NCI-H1092 treated with DMSO at 0.1 percent for 48 hours (cell line): ENCODE results near the gene TIMP2.
A peak's percentile ranks its signal among the peaks of the same experiment; 100 is the strongest.
"Not testable (repeated sequence)": the region's sequence is repeated elsewhere in the genome, so short reads cannot be mapped to it uniquely, and the experiment has no call there.

Experiments
- DNase-seq: peaks from one replicate; lab custom pipeline; 2025; lab: John Stamatoyannopoulos, UW

Gene TIMP2

DNA sequence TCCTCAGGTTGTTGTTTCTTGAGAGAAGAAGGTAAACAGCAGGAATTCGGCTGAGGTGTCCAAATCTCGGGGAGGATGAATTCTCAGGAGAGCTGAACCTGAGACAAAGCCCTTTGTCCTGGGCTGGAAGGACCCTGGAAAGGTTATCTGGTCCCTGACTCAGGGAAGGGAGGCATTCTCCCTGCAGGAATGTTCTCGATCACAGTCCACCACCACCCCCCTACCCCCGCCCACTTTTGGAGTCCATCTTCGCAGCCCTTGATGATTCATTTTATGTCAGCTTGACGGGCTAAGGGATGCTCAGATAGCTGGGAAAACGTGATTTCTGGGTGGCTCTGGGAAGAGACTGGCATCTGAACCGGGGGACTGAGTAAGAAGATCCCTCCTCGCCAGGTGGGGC is 20.8 kb downstream of the TIMP2 start:
- no peak for DNase-seq

DNA sequence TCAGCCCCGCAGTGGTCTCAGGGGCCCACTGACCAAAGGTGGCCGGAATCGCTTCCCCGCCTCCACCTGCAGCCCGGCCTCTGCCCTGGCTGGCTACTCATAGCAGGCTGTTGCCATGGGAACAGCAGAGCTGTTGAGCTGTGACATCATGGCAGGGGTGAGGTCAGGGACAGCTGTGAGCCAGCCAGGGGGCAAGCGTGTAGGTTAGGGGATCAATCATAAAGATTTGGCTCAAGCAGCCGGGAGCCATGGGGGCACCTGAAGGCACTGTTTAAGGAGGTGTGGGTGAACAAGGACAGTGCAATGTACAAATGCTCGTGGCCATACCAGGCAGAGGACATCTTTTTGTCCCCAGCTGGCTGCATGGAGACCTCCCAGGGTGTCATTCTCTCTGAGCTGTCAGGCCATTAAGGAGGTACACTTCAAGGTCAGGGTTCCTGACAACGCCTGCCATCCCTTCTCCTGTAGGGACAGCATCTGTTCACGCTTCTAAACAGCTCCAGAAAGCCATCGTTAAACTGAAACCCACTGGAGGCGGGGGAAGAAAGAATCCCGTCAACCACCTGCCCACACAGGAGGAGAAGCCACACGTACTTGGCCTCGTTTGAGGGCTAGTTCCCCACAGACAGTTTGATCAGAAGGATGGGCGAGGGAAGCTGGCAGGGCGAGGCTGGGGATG is 21.9 kb downstream of the TIMP2 start, which contains the start of gene CEP295NL:
Gene CEP295NL (minus strand): TSS at position 101 of the 679 bp plus-strand sequence. CDS start 1,373 bp downstream, outside the sequence.
- peak; percentile 14 for DNase-seq

DNA sequence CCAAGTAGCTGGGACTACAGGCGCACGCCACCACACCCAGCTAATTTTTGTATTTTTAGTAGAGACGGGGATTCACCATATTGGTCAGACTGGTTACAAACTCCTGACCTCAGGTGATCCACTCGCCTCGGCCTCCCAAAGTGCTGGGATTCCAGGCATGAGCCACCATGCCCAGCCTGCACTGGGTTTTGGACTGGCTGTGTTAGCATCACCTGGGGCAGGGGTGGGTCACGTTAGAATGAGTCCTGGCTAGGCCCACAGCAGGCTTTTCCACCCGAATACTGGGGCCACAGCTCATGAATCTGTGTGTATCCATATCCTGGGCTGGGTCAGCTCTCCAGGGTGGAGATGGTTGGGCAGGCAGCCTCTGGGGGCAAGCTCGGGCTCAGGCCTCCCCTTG is 23.0 kb downstream of the TIMP2 start:
- not testable (repeated sequence) for DNase-seq

DNA sequence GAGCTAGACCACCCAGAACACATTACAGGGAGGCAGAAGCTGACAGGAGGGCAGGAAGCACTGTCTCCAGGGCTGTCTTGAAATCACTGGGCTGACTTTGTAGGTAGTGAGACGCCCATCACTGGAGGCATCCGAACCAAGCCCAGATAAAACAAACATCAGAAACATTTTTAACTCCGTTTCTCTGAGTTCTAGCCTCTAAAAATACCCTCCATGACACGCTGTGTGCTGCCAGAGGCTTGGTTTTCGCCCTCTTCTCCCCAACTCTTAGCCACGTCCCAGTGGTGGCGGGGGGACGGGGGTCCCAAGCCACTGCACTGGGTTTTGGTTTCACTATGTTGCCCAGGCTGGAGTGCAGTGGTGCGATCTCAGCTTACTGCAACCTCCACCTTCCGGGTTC is 23.4 kb downstream of the TIMP2 start:
- no peak for DNase-seq

DNA sequence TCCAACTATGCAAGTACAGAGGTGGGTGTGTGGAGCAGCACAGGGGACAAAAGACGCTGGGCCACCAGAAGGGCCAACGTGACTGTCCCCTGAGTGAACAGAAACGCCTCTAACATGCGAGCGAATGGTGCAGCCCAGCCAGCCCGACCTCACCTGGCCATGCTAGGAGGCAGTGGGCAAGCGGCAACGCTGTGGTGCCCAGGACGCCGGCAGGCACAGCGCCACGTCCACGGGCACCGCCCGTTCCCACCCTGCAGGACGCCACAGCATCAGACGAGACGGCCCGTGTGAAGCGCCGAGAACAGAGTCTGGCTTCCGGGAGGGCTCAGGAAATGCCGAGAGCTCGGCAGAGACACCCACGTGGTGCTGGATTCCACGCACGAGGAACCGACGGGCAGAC is 24.4 kb downstream of the TIMP2 start:
- no peak for DNase-seq

DNA sequence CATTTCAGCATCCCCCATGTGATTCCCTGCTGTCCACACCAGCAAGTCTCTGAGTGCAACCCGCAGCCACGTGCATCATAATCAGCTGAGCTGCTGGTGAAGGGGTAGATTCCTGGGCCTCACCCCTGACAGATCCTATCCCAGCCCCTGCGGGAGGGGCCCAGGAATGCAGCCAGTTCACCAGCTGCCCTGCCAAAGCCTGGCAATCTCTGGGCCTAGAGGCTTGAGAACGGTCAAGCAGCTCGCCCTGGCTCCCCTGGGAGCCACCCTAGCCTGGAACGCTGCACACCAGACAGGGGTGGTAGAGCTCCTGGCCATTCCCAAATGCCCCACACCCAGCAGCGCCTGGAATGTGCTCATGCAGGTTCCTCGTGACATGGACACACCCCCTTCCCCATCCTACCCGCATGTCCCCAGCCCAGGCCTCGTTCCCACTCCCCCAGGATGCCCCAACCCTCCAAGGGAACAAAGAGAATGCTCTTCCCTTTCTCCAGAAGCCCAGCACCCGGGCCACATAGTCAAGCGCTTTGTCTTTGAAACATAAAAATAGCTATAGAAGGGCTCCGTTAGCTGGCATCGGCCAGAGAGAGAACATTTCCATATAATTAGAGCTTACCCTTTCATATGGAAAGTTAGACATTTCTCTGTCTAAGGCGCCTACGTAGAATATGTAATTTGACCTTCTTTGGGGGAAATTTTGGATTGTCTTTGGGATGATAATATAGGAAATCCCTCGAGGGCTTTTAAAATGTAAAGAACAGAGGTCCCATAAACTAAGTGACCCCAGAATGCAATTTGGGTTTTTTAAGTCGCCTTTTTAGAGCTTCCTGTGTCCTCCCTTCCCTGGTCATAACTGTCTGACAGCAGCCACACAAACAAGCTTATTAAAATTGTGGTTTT is 25.6 kb downstream of the TIMP2 start:
- no peak for DNase-seq

DNA sequence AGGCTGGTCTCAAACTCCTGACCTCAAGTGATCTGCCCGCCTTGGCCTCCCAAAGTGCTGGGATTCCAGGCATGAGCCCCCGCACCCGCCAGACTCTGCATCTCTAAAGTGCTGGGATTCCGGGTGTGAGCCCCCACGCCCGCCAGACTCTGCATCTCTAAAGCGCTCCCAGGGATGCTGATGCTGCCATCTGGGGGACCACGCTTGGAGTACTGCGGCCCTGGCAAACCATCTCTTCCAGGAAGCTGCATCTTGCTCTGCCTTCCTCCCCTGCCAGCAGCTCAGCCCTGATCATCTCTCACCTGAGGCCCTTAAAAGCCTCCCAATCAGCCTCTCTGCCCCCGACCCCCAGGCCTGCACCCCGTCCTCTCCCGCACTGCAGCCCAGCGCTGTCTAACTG is 26.2 kb downstream of the TIMP2 start:
- DNase-seq = no peak

DNA sequence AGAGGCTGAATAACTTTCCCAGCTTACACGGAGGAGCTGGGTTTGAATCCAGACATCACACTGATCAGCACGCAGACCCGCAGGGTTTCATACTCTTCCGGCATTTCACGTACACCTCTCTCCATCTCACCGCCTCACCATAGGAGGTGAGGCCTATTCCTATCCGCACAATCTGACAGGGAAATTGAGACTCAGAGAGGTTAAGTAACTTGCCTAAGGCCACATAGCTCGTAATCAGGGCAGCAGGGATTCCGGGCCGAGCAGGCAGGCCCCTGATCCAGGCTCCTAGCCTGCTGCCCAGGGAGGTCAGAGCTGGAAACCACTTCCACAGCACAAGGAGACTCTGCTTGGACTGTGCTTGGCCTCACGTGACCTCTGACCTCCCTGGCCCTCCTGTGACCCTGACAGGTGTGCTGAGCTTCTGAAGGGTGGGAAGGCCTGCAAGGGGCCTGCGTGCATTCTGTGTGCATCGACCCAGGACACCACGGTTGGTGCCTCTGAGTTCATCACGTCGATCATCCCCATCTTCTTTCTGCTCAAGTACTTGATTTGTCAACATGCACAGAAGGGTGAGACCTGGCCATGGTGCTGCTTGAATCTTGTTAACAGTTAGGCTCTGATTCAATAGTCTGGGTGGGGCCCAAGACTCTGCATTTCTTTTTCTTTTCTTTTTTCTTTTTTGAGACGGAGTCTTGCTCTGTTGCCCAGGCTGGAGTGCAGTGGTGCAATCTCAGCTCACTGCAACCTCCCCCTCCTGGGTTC is 26.9 kb downstream of the TIMP2 start:
- DNase-seq = no peak

DNA sequence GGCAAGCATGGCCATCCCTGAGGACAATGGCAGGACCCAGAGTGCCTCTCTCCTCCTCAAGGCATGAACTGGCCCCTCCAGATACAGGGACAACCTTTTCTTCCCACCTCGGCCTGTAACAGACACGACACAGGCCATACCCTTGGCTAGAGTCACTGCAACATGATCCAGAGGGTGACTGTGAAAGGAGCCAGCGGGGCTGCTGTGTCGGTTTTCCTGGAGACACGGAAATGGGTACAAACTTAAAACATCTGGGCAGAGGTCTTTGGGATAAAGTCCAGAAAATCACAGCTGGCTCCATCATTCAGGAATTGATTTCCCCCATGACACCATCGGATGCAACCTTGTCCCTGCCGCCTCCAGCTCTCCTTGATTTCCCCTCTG is 27.5 kb downstream of the TIMP2 start:
- no peak for DNase-seq

DNA sequence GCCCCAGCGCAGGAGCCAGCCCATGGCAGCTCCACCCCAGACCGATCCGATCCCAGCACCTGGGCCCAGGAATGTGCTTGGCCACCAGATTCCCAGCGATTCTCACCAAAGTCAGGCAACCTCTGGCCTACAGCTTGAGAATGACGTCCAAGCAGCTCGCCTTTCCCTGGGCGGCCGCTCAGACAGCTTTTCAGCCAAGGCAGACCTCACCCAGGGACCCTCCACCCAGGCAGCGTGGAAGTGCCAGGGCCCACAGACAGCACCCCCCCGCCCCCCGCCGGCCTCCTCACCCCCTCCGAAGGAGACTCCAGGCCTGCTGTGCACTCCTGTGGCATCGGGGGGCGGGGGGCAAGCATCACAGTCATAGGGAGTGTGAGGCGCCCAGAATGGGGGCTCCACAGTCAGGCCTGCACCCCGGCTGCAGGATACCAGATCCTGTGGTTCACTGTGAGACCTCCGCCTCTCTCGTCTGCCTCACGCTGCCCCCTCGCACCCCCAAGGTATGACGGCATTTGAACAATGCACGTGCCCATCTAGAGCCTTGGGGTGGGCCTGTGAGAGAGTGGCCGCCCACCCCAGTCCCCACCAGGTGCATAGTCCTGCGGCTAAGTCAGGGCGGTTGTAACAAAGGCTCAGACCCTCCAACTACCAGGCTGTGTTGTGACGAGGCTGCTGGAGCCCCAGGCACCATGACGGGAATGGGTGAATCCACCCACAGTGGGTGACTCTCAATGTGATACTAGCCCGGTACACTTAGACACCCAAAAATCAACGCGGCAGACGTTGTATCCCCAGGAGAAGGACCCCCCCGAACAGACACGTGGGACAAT is 28.1 kb downstream of the TIMP2 start:
- DNase-seq = no peak

DNA sequence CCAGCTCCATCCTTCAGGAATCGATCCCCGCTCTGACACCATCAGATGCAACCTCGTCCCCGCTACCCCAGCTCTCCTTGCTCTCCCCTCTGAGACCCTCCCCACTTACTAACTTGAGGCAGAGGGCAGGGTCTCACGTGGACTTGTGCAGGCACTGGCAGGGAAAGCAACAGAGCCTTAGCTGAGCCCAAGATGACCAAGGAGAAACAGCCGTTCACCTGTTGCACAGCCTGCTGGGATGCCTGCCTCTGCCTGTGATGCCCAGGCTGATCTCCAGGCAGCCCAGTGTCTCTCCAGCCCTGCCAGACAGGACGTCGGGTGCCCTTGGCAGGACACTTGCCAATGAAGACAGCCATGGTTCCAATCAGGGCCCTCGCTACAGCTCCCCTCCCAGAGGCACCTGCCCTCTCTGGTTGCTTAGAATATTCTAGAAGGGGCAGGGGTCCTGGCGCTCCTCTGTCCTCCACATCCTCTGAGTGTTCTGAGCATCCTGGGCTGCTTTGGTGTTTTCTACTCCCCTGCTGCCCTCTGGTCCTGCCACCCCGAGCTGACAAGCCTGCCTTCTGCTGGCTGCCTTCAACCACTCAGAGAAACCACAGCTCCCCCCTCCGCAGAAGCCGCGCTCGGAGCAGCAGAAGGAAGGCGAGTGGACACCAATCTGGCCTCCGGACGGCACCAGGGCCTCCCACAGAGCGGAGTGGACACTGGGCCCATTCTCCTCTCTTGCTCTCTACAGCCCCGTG is 28.9 kb downstream of the TIMP2 start:
- DNase-seq = no peak

DNA sequence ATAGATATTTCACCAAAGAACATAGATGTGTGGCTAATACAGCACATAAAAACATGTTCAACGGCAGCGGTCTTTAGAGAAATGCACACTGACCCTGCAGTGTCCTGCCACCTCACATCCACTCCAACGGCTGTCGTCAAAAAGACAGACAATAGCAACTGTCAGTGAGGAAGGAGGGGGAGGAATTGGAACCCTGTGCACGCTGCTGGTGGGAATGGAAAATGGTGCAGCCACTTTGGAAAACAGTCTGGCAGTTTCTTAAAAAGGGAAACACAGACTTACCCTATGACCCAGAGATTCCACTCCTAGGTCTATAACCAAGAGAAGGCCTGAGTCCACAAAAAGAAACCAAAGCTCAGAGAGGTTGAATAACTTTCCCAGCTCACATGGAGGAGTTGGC is 29.9 kb downstream of the TIMP2 start:
- DNase-seq = no peak

DNA sequence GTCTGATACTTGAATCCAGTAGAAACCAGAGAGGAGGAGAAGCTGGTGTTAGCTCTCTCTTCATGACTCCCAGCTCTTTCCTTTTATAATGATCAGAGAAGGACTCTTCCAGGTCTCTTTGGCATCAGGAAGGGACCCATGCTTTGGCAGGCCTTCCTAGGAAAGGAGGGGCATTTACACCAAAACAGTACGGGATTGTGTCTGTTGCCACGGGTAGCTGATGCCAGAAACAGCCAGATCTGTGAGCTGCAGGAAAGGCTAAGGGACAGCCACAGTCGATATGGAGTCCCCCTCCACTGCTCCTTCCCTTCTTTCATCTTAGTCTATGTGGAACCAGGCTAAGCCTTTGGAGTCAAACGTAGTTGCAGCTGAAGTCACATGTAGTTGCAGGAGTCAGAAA is 31.5 kb downstream of the TIMP2 start:
- no peak for DNase-seq

DNA sequence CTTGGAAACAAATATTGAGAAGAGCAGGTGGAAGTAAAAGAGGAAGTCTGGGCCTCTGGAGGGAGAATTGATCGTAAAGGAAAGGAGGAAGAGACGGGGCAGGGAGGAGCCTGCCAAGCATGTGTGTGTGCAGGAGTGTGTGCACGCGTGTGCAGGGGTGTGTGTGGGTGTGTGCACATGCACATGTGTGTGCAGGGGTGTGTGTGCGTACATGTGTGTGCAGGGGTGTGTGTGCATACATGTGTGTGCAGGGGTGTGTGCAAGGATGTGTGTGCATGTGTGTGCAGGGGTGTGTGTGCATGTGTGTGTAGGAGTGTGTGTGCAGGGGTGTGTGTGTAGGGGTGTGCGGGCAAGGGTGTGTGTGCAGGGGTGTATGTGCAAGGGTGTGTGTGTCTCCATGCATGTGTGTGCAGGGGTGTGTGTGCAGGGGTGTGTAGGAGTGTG is 32.2 kb downstream of the TIMP2 start:
- DNase-seq = no peak

DNA sequence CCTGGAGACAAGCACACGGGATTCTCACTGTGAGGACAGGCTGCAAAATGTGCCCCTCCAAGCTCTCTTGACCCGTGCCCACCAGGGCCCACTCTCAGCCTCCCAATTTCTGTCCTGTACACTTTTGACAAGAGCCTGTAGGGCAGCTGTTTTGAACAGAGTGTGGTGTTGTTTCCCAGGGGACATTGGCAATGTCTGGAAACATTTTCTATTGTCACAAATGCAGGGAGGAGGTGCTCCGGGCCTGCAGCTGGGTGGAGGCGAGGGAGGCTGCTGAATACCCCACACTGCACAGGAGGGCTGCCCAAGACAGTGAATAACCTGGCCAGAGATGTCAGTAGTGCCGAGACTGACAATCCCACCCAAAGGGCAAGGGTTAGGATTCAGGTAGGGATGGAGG is 32.7 kb downstream of the TIMP2 start:
- DNase-seq = no peak

DNA sequence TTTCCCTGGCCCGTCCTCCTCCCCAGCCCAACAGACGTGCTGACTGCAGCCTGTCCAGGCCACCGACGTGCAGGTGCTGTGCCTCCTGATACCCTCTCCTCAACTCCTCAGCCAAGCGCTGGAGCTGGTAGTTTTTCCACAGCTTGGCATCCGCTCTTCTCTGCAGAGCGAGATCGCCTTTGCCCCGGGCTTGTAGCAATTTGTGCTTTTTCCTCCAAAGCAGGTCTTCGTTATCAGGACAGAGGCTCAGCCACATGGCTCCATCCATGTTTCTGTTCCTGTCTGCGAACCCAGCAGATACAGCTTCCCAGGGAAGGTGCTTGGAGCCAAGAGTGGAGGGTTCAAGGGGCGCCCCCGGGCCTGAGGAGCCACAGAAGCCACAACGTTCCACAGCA is 33.1 kb downstream of the TIMP2 start:
- no peak for DNase-seq

DNA sequence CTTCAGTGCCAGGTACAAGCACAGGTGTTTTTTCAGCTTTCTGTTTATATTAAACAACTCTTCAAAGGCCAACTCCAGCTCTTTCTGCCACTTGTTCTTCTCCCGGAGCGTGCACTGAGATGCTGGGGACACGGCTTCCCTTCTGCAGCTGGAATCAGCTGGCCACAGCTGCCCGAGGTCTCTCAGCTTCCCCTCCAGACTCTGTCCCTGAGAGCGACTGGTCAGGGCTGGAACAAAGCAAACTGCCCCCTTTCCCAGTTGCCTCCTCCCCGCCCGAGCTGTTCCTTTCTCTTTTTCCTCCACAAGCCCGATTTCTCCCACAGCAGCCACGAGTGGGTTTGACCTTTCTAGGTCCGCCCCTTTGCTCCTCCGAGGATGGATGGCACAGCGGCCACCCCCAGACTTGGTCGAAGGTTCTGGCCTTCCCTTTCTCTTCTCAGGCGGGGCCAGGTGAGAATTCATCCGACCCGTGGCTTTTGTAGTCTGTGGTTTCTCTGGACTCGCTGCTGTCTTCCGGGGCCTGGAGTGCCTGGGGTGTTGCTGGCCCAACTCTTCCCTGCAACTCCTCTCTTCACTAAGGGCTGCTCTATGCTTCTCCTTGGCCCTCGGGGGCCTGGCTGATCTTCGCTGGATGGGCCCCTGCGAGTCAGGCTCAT is 33.7 kb downstream of the TIMP2 start:
- DNase-seq = no peak

DNA sequence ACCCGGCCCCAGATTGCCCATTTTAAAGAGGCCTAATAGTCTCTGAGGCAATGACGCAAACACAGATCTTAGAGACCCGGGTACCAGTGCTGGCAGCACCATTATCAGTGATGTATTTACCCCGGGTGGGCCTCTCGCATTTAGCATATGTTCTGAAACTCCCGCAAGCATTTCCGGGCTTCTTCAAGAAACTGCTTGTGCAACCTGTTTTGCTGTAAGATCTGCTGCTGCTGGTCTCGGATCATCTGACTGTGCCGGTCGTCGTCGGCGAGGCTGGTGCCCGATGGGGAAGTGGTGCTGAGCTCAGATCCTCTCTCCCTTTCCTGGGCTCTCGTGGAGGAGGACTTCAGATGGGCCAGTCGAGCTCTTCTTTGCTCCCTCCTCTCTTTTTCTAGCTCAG is 34.7 kb downstream of the TIMP2 start:
- no peak for DNase-seq

DNA sequence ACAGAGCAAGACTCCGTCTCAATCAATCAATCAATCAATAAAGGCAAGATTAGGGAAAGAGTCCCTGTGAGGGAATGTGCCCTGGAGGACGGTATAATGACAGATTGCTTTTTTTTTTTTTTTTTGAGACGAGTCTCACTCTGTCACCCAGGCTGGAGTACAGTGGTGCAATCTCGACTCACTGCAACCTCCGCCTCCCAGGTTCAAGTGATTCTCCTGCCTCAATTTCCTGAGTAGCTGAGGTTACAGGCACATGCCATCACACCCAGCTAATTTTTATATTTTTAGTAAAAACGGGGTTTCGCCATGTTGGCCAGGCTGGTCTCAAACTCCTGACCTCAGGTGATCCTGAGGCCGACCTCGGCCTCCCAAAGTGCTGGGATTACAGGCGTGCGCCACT is 35.1 kb downstream of the TIMP2 start:
- DNase-seq = not testable (repeated sequence)

DNA sequence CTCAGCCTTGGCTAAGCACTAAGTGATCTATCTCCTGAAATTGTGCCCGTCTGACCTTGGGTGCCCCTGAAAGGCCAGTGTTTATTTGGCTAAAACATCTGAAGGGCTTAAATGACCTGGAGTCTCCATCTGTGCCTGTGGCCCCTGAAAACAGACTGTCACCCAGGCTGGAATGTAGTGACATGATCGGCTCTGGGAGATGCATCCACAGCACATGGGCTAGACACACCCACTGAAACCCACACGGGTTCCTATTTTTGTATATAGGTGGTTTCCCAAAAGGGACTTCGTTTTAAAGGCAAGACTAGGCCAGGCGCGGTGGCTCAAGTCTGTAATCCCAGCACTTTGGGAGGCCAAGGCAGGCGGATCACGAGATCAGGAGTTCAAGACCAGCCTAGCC is 35.7 kb downstream of the TIMP2 start:
- no peak for DNase-seq
